K562 treated with DMSO at 1 percent for 24 hours (cell line): Measurements from ENCODE around the gene MAB21L1. TPM values are rescaled to one million over a fixed set of nuclear protein-coding genes. Genes with fewer than 3 reads are reported as not detected.

Experiments
- total RNA-seq: library from RNA; unstranded; fragments of 300-600 nt; gene quantifications from 2 replicates; pipeline ENCODE4 v1.2.3, GENCODE V29; 2022; ENCODE audit warnings: low read depth; ENCODE audit not compliant: insufficient read depth

MAB21L1 gene
- not detected in 2 replicates for total RNA-seq

DNA sequence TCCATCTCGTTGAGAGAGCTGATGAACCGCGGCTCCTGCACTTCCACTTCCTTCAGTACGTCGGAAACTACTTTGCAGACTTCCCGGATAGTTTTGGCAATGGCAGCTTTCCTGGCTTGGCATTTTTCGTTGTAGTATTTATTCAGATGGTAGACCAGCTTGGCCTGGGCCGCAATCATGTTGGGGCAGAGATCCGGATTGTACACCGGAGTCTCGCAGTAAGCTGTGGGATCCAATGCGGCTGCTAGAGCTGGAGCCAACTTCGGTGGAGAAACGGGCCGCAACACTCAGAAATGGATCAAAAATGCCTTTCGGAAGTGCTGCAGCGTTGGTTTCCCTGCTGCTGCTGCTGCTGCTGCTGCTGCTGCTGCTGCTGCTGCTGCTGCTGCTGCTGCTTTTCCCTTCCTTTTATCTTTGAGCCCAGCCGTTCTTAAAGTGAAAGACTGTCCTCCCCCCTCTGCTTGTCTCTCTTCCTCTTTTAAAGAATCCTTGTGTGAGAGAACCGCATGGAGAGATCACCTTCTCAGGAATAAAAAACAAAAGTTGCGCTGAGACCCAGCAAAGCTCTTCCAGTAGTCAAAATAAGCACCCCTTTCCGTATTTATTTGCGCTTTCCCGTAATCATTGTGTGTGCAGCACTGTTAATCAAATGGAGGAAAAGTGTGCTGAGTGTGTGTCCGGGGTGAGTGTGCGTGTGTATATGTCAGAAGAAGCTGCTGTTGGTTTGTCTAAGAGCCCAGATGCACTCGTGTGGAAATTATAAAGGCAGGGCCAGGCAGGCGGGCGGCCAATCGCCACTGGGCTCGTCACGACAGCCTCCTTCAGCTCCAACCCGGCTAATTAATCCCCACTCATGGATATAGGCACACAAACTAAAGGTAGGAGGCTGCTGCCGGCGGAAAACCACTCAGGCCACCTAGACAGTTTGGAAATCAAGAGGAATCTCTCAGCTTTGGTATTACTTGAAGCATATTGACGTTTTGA is at the start of gene MAB21L1:
TSS of gene MAB21L1 (minus strand) at position 730 of the 984 bp plus-strand sequence. CDS start at position 179, 551 bp downstream.

